Measurements from ENCODE around the gene UBE2L6.

- TF ChIP-seq CTCF (IDR thresholded peaks at IDR 0.05) (no peak), POLR2AphosphoS5 (IDR thresholded peaks at IDR 0.05; ENCODE audit: insufficient read depth in 1 of 2, low read depth in 1 of 2) (no peak), POLR2A (IDR thresholded peaks at IDR 0.05) (no peak)
Observed at GRCh38 chr11:57545883-57546282, 21.6 kb downstream of the UBE2L6 start.

All from vagina (tissue), 2 donors.